HG03095 (cell line): Measurements from ENCODE around the gene TFAP2C.
"Not testable (repeated sequence)": the region's sequence is repeated elsewhere in the genome, so short reads cannot be mapped to it uniquely, and the experiment has no call there.

ENCODE experiments used
- ATAC-seq: cut with Tn5 transposase; IDR thresholded peaks from one replicate; pipeline ENCODE4 v1.9.1; 2021; ENCODE audit warnings: moderate library complexity; ENCODE audit not compliant: unreplicated experiment

The TFAP2C gene

GRCh38 chr20:56637576-56637975 lies 8.5 kb downstream of the TFAP2C start:
- no peak for ATAC-seq

DNA sequence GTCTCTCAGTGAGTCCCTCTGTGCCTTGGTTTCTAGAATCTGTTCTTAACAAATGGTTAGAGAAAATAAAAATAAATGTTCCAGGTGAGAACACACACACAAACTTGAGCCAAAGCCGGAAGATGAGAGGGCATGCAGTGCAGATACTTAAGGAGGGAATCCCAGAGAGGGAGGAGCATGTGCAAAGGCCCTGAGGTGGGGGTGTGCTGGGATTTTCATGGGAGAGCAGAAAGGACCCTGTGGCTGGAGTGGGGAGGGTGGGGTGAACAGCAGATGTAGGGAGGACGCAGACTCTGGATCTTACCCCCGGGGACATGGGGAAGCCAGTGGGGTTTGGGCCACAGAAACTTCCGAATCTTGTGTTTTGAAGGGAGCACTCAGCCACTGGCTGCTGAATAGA lies 17.5 kb downstream of the TFAP2C start:
- ATAC-seq = no peak

GRCh38 chr20:56653211-56653610 lies 24.1 kb downstream of the TFAP2C start:
- ATAC-seq = no peak

GRCh38 chr20:56656632-56657031 lies 27.5 kb downstream of the TFAP2C start:
- ATAC-seq = no peak

GRCh38 chr20:56657879-56658278 lies 28.8 kb downstream of the TFAP2C start:
- ATAC-seq = no peak

DNA sequence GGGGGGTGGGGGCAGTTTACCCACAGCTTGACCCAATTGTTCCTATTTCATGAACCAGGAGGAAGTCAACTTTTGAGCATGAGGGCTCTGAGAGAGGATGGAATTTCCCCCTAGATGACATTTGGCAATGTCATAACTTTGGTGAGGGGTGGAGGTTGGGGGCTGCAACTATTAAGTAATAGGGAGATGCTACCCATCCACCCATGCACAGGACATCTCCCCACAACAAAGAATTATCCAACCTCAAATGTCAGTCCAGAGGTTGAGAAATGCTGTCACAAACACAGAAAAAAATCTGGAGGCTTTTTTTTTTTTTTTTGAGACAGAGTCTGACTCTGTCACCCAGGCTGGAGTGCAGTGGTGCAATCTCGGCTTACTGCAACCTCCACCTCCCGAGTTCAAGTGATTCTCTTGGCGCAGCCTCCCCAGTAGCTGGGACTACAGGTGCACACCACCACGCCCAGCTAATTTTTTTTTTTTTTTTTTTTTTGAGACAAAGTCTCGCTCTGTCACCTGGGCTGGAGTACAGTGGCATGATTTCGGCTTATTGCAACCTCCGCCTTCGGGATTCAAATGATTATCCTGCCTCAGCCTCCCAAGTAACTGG lies 29.3 kb downstream of the TFAP2C start:
- ATAC-seq = not testable (repeated sequence)

DNA sequence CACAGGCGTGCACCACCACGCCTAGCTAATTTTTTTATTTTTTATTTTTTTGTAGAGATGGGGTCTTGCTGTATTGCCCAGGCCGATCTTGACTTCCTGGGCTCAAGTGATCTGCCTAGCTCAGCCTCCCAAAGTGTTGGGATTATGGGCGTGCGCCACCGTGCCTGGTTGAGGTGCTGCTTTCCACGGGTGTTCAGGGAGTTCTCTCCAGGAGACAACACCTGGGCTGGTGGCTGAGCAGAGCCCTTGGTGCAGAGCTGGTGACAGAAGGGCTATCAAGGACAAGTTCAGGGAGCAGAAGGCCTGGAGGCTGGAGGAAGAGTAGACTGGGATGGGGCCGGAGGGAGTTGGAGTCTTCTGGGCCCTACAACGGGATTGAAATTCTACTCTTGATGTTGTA lies 34.6 kb downstream of the TFAP2C start:
- no peak for ATAC-seq

- no peak for ATAC-seq
Measured at GRCh38 chr20:56664796-56665195, 35.7 kb downstream of the TFAP2C start.

- no peak for ATAC-seq
Measured at GRCh38 chr20:56665806-56666205, 36.7 kb downstream of the TFAP2C start.

GRCh38 chr20:56673450-56673849 lies 44.3 kb downstream of the TFAP2C start:
- no peak for ATAC-seq

GRCh38 chr20:56676001-56676400 lies 46.9 kb downstream of the TFAP2C start:
- no peak for ATAC-seq

GRCh38 chr20:56676679-56677078 lies 47.6 kb downstream of the TFAP2C start:
- ATAC-seq = no peak

DNA sequence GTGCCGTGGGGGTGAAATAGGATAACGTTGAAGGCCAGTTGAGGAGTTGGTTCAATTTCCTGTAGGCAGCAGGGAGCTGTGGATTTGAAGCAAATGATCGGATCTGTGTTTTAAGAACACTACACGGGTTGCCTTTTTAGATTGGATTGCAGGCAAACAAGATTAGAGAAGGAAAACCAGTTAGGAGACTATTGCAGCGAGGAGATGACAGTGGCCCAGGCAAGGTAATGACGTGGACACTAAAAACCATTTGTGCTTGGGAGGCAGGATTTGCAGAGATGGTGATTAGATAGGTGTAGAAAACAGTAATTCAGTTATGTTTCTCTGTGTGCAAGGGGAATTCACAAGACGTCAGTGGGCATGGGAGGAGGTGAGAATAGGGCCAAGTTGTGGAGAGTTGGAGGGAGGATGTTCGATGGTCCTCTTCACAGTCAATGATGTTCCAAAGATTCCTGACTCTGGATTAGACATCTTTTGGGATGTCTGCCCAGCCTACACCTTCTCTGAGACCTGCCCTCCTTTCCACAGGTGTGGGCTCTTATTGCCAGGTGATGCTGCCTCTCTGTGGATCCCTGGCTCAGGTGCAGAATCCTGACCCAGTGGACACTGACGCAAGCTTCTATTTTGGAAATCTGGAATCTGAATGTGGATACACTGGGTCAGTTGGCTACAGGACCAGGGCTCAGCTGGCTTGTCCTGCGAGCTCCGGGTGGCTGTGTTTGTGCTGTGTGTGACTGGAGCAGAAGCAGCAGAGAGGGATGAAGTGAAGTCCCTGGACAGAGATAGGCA lies 54.2 kb downstream of the TFAP2C start:
- ATAC-seq = no peak

DNA sequence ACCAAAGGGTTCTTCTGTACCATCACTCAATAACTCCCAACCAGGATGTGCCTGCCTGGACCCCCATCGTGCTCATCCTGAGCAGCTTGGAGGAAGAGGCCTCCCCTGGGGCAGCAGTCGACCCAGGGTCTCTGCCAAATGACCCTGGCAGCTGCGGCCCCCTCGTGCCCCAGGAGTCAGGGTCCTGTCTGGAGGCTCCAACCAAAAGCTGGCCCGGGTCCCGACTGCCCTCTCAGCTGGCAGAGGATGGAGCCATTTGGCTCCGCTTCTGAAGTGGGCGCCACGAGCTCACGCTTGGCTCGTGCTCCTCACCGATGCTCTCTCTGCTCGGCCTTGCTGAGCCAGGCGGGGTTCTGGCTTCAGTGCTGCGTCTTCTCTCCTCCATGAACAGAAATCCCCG lies 56.8 kb downstream of the TFAP2C start:
- no peak for ATAC-seq

DNA sequence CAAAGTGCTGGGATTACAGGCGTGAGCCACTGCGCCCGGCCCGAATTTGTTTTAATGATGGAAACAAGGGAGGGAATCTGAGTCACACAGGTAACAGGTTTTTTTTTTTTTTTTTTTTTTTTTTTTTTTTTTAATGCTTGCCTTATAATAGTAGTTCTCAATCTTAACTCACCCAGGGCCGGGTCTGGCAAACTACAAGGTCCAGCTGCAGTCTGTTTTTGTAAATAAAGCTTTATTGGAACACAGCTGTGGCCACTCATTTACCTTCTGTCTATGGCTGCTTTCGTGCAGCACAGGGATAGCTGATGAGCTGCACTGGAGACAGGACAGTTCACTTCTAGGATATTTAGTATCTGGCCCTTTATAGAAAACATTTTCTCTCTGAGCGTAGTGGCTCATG lies 58.0 kb downstream of the TFAP2C start:
- no peak for ATAC-seq

GRCh38 chr20:56688106-56688505 lies 59.0 kb downstream of the TFAP2C start:
- ATAC-seq = no peak
